ENCODE results near the gene CBX8. TPM values are rescaled to one million over a fixed set of nuclear protein-coding genes. Genes with fewer than 3 reads are reported as not detected.

The CBX8 gene
- total RNA-seq, 1 donor from 2014 or later = 4.0 TPM

- H3K27me3 Mint-ChIP-seq = peaks cover 47% of the 10 kb centered on the region
- H3K27ac Mint-ChIP-seq = no peak overlapping the region
- no peak for DNase-seq
These were observed 15.7 kb upstream of the CBX8 start for GRCh38 chr17:79812353-79813258.

DNA sequence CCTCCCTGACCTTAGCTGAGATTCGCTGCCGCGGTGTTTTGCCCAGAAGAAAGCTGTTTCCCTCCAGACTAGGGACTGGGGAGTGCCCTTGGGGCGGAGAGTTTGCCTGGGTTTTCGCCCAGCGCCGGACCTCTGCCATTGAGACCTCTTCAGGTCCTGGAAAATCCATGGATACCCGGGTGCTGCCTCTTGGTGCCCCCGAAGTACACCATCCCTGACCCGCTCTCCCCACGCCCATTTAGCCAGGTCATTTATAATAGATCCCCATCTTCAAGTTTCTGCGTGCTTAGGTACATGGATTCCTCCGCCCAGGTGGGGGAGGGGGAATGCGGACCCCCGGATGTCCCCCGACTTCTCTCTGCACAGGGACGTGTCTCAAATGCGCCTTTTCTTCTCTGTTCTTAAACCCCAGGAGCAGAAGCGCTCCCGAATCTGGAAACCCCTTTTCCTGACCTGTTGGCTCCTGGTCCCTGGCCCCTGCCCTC lies 15.0 kb upstream of the CBX8 start:
- H3K9me3 Mint-ChIP-seq = no peaks in the 10 kb centered on the region
- CTCF ChIA-PET = interaction anchor here (0.9 to 2.3 kb wide), 7 partner anchors 13 to 179 kb away, joined by 3 to 8 read pairs (median 4); no protein-coding TSS in a partner anchor
- no peak for ATAC-seq (ENCODE audit: low read depth)
- peak overlapping the region; percentile 46 for H3K4me3 Mint-ChIP-seq
- POLR2A ChIA-PET = interaction anchor here (0.5 to 18.2 kb wide), 11 partner anchors 13 to 1698 kb away, joined by 3 to 212 read pairs (median 4); partner anchors contain the start of gene CBX4
- peak overlapping the region; percentile 18 for H3K27ac Mint-ChIP-seq
- intact Hi-C loops (cut with micrococcal nuclease) = loop anchor here (1.0 to 2.0 kb wide), 3 partner anchors 12 to 30 kb away; partner anchors contain the start of gene CBX8
- no peak for DNase-seq
- no peaks in the 10 kb centered on the region for H3K36me3 Mint-ChIP-seq (ENCODE audit: low read depth)
- H3K4me1 Mint-ChIP-seq = peaks cover 33% of the 10 kb centered on the region
- TF ChIP-seq, protein P1, sequence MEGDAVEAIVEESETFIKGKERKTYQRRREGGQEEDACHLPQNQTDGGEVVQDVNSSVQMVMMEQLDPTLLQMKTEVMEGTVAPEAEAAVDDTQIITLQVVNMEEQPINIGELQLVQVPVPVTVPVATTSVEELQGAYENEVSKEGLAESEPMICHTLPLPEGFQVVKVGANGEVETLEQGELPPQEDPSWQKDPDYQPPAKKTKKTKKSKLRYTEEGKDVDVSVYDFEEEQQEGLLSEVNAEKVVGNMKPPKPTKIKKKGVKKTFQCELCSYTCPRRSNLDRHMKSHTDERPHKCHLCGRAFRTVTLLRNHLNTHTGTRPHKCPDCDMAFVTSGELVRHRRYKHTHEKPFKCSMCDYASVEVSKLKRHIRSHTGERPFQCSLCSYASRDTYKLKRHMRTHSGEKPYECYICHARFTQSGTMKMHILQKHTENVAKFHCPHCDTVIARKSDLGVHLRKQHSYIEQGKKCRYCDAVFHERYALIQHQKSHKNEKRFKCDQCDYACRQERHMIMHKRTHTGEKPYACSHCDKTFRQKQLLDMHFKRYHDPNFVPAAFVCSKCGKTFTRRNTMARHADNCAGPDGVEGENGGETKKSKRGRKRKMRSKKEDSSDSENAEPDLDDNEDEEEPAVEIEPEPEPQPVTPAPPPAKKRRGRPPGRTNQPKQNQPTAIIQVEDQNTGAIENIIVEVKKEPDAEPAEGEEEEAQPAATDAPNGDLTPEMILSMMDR (IDR thresholded peaks at IDR 0.05) = no peak
- H3K27me3 Mint-ChIP-seq = peaks cover 50% of the 10 kb centered on the region

More at GRCh38 chr17:79812353-79813258, 15.7 kb upstream of the CBX8 start:
- Mint-ChIP-seq H3K4me1 (peaks cover 33% of the 10 kb centered on the region), H3K4me3 (peak overlapping the region; percentile 70), H3K9me3 (no peaks in the 10 kb centered on the region), H3K36me3 (ENCODE audit: low read depth) (no peaks in the 10 kb centered on the region)
- ATAC-seq (ENCODE audit: low read depth) = no peak
- TF ChIP-seq, protein P1 (IDR thresholded peaks at IDR 0.05) = no peak
- ChIA-PET CTCF (interaction anchor here (0.9 to 2.3 kb wide), 7 partner anchors 14 to 178 kb away, joined by 3 to 8 read pairs (median 4); no protein-coding TSS in a partner anchor), POLR2A (interaction anchor here (0.5 to 18.2 kb wide), 11 partner anchors 7 to 1698 kb away, joined by 3 to 212 read pairs (median 6); partner anchors contain the start of genes CBX4 and CBX8)
- intact Hi-C loops (cut with micrococcal nuclease) = no loop called here

DNA sequence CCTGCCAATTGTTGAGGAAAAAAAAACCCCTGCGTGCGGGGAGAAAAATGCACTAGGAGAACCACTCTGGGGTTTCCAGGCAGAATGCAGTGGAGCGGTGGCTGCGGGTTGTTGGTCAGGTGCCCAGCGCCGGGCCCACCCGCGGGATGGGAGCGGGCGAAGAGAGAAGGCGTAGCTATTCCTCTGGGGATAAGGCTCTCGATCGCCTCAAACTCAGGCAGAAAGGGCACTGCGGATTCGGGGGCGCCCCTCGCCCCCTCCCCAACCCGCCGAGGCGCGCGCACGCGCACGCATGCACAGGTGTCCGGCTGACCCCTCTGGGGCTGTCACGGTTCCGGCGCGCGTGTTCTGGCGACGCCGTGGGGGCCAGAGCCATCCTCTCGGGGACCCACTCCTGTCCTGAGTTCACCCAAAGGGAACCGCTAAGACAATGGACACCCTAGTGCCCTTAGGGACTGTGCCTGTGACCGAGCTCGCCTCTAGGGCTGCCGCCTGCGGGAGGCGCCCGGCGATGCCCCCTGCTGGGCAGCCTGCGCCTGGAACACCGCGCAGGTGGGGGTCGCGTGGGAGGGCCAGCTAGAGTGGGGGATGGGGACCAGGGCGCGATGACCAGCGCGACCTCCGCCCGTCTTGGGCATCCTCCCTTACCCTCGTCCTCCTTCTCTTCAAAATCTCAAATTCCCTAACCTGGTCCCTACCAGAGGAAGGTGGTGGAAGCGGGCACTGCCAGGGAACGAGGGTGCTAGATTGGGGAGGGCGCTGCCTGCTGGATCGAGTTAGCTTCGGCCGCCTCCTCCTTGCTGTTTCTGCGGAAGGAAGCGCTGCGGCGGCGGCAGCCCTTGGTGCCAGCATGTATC lies 14.4 kb upstream of the CBX8 start:
- Mint-ChIP-seq H3K36me3 (ENCODE audit: low read depth) (no peaks in the 10 kb centered on the region), H3K27me3 (peaks cover 51% of the 10 kb centered on the region), H3K27ac (peak overlapping the region; percentile 46), H3K4me1 (peaks cover 34% of the 10 kb centered on the region), H3K4me3 (peak overlapping the region; percentile 46), H3K9me3 (no peaks in the 10 kb centered on the region)
- no peak for ATAC-seq (ENCODE audit: low read depth)
- POLR2A ChIA-PET = interaction anchor here (0.6 to 18.2 kb wide), 9 partner anchors 9 to 1699 kb away, joined by 3 to 212 read pairs (median 4); partner anchors contain the start of genes CBX4 and CBX8
- CTCF ChIA-PET = interaction anchor here (1.0 to 2.3 kb wide), 6 partner anchors 13 to 179 kb away, joined by 3 to 8 read pairs (median 4); no protein-coding TSS in a partner anchor
- TF ChIP-seq, protein P1 (IDR thresholded peaks at IDR 0.05) = no peak
- intact Hi-C loops (cut with micrococcal nuclease) = loop anchor here (1.0 to 2.0 kb wide), 3 partner anchors 11 to 31 kb away; partner anchors contain the start of gene CBX8
- no peak for DNase-seq

GRCh38 chr17:79810130-79811010 lies 13.5 kb upstream of the CBX8 start:
- Mint-ChIP-seq H3K27ac (peak overlapping the region; percentile 46), H3K4me1 (peaks cover 36% of the 10 kb centered on the region), H3K4me3 (peak overlapping the region; percentile 15), H3K27me3 (peaks cover 51% of the 10 kb centered on the region), H3K36me3 (ENCODE audit: low read depth) (no peaks in the 10 kb centered on the region), H3K9me3 (no peaks in the 10 kb centered on the region)
- ATAC-seq (ENCODE audit: low read depth) (peak; percentile 86), DNase-seq (no peak)
- TF ChIP-seq, protein P1 (IDR thresholded peaks at IDR 0.05) = no peak
- POLR2A ChIA-PET = interaction anchor here (0.6 to 18.2 kb wide), 5 partner anchors 8 to 31 kb away, joined by 3 to 212 read pairs (median 3); partner anchors contain the start of genes CBX4 and CBX8
- CTCF ChIA-PET = interaction anchor here (1.3 to 2.2 kb wide), 3 partner anchors 21 to 30 kb away, joined by 3 to 7 read pairs (median 5); no protein-coding TSS in a partner anchor
- intact Hi-C loops (cut with micrococcal nuclease) = loop anchor here (1.0 to 2.0 kb wide), 3 partner anchors 10 to 32 kb away; partner anchors contain the start of gene CBX8
